D721Med (cell line): ENCODE data around the gene WASF3.

Experiments
- DNase-seq: peaks from one replicate; pipeline ENCODE4 v3.0.0; 2011; ENCODE audit warnings: low spot score; ENCODE audit not compliant: insufficient read length
- FAIRE-seq: peaks from 2 replicates; lab custom pipeline; 2011; peaks lifted over from hg19 to GRCh38; lab: Jason Lieb, UNC
- TF ChIP-seq, protein P1 (sequence below): IDR thresholded peaks from 2 replicates; pipeline ENCODE4 v1.5.1; 2012; ENCODE audit warnings: mild to moderate bottlenecking, control low read depth; ENCODE audit not compliant: insufficient read depth; ENCODE audit errors: missing control alignments

WASF3 gene

DNA sequence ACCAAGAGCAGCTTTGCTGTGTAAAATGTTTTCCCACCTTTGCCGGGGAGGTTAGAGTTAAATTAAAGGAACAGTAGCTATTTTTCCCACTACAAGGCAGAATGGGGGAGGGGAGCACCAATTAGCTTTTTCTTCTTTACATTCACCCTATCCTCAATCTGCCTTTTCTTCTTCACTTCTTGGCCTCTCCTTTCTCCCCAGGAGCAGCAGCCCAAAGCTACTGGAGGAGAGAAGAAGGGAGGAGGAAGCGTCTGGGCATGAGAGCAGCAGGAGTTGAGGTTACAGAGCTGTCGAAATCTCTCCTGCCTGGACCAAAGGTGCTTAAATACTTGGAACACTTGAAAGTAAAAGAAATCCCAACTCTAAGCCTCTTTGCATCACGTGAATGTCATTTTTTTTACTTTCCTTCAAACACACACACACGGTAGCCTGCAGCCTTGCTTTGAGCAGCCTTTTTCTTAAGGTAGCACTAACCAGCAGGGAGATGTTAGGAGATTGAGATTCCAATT is 39.0 kb upstream of the WASF3 start:
- FAIRE-seq = peak; percentile 53
- DNase-seq = no peak

DNA sequence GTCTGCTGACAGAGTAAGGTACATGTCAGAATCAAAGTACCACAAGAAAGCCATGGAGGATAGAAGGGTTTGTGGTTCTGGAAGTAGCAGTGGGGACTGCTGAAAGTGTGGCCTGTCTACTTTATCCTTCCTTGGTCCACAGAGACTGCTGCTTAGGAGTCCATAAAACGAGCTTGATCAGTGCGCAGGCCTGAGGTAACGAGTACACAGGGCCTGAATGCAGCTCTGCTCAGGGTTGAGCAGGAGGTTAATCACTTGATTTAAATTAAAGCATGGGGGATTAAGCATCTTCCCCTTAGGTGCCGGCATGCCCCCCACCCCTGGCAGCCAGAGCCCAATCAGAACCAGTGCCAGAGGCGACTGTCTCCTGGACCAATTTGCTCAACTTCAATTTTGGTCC is 34.9 kb upstream of the WASF3 start:
- FAIRE-seq = peak; percentile 35
- no peak for DNase-seq
- TF ChIP-seq, protein P1, sequence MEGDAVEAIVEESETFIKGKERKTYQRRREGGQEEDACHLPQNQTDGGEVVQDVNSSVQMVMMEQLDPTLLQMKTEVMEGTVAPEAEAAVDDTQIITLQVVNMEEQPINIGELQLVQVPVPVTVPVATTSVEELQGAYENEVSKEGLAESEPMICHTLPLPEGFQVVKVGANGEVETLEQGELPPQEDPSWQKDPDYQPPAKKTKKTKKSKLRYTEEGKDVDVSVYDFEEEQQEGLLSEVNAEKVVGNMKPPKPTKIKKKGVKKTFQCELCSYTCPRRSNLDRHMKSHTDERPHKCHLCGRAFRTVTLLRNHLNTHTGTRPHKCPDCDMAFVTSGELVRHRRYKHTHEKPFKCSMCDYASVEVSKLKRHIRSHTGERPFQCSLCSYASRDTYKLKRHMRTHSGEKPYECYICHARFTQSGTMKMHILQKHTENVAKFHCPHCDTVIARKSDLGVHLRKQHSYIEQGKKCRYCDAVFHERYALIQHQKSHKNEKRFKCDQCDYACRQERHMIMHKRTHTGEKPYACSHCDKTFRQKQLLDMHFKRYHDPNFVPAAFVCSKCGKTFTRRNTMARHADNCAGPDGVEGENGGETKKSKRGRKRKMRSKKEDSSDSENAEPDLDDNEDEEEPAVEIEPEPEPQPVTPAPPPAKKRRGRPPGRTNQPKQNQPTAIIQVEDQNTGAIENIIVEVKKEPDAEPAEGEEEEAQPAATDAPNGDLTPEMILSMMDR = no peak

More for the DNA sequence above, 39.0 kb upstream of the WASF3 start:
- TF ChIP-seq, protein P1 = no peak

- DNase-seq (no peak), FAIRE-seq (no peak)
- TF ChIP-seq, protein P1 = no peak
Observed at GRCh38 chr13:26523007-26523406, 34.5 kb upstream of the WASF3 start.

DNA sequence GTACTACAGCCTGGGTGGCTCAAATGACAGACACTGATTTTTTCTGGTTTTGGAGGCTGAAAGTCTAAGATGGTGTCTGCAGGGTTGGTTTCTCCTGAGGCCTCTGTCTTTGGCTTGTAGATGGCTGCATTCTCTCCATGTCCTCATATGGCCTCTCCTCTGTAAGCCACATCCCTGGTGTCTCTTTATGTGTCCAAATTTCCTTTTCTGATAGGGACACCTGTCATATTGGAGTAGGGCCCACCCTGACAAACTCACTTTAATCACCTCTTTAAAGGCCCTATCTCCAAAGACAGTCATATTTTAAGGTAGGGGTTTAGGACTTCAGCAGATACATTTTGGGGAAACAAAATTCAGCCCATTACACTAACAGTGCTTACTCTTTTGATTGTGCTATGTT is 32.0 kb upstream of the WASF3 start:
- DNase-seq = no peak
- TF ChIP-seq, protein P1 = no peak
- no peak for FAIRE-seq

DNA sequence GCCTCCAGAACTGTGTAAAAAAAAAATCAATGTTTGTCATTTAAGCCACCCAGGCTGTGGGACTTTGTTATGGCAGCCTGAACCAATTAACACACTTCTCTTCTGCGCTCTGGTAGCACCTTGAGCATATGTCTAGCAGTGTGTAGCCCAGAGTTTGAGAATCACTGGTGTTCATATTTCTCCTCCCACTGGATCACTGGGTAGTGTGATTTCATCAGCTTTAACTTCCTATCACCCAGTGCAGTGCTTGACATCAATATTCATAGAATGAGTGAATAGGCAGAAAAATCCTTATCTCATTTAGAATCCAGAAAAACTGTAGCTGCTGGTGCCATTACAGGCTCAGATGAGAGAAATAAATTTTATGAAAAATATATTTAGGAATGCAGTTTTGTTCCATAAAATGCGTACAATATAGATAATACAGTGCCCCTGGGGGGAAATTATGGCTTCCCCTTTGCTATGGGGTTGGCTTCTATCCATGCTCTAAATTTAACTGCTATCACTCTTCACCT is 30.7 kb upstream of the WASF3 start:
- TF ChIP-seq, protein P1 = no peak
- DNase-seq (no peak), FAIRE-seq (no peak)

- DNase-seq = no peak
Observed at GRCh38 chr13:26528527-26528926, 29.0 kb upstream of the WASF3 start.

DNA sequence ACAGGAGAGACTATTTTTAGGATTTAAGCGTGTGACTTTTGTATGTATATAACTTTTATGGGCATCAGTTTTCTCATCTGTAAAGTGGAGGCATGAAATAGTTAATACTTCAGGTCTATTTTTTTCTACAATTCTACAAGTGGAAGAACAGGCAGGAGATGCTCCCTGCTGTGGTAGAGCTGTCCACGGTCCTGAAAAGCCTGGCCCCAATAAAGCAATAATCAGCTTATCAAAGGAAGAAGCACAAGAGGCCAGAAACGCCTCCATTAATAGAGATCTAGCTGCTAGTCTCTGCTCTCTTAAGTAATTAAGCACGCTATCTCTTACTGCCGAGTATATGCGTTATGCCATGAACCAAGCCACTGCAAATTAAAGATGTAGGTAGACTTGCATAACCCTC is 28.0 kb upstream of the WASF3 start:
- TF ChIP-seq, protein P1 = no peak
- peak; percentile 89 for FAIRE-seq
- DNase-seq = no peak

More at GRCh38 chr13:26528527-26528926, 29.0 kb upstream of the WASF3 start:
- TF ChIP-seq, protein P1 = no peak
- FAIRE-seq = no peak
